GM12878 (cell line): ENCODE measurements around the gene GRK1. TPM values are rescaled to one million over a fixed set of nuclear protein-coding genes. Genes with fewer than 3 reads are reported as not detected.

Source experiments
- ATAC-seq: fragments of 200-7000 bp; cut with Tn5 transposase; 3 replicates; pipeline ENCODE4 v1.9.1; 2020; ENCODE audit warnings: mild to moderate bottlenecking, moderate library complexity
- BruUV-seq: library from RNA; stranded (reverse); fragments of 400-500 nt; replicated peaks from 2 replicates; lab custom pipeline; 2021; lab: Mats Ljungman, UMichigan
- CTCF ChIA-PET: fragments of 300-600 bp; sonication (Branson Sonifier 250); formaldehyde crosslinking; extraction: SDS; loops from one replicate; lab custom pipeline; 2021; ENCODE audit warnings: inconsistent platforms; lab: Yijun Ruan, JAX
- POLR2A ChIA-PET: fragments of 350-600 bp; formaldehyde crosslinking; extraction: SDS; loops from one replicate; lab custom pipeline; 2021; ENCODE audit warnings: inconsistent platforms; lab: Charles Lee
- RAD21 ChIA-PET: fragments of 300-600 bp; sonication (Branson Sonifier 250); formaldehyde crosslinking; loops from one replicate; lab custom pipeline; 2023; ENCODE audit warnings: antibody characterized with exemption; ENCODE audit not compliant: unreplicated experiment; lab: Charles Lee
- SMC1A ChIA-PET: fragments of 300-600 bp; sonication (Branson Sonifier 250); formaldehyde crosslinking; loops from one replicate; lab custom pipeline; 2023; ENCODE audit not compliant: unreplicated experiment, uncharacterized antibody; lab: Charles Lee
- DNase-seq: peaks from one replicate; pipeline ENCODE4 v3.0.0-alpha.2; 2011; ENCODE audit warnings: low read depth, low spot score
- FAIRE-seq: peaks from 3 replicates; lab custom pipeline; 2011; peaks lifted over from hg19 to GRCh38; lab: Jason Lieb, UNC
- H2AFZ ChIP-seq: 2 replicates; pipeline ENCODE4 v1.6.0; 2011; ENCODE audit warnings: low read depth, low read length, control low read depth; ENCODE audit not compliant: control insufficient read depth
- H3K27ac ChIP-seq: 2 replicates; pipeline ENCODE4 v1.5.1; 2011; ENCODE audit warnings: control low read depth; ENCODE audit not compliant: control insufficient read depth, insufficient read depth
- H3K27me3 ChIP-seq, 2 experiments: replicated peaks in 1 of 2; 2 replicates each; pipeline versions ENCODE4 v1.6.0 to v1.6.1; 2011; ENCODE audit warnings: low read length in 1 of 2; ENCODE audit not compliant: control insufficient read depth in 2 of 2, insufficient read depth in 2 of 2
- H3K36me3 ChIP-seq, 2 experiments: 2 replicates each; pipeline ENCODE4 v1.5.1; 2011; ENCODE audit warnings: low read length in 1 of 2; ENCODE audit not compliant: control insufficient read depth in 2 of 2, insufficient read depth in 2 of 2
- H3K4me1 ChIP-seq: 2 replicates; pipeline ENCODE4 v1.6.1; 2011; ENCODE audit warnings: mild to moderate bottlenecking, low read length, moderate library complexity, mixed read lengths; ENCODE audit not compliant: control insufficient read depth, insufficient read depth
- H3K4me2 ChIP-seq: 2 replicates; pipeline ENCODE4 v1.6.0; 2011; ENCODE audit warnings: control low read depth; ENCODE audit not compliant: control insufficient read depth, insufficient read depth
- H3K4me3 ChIP-seq: fragments of 200-600 bp; sonication (generic); 2 replicates; pipeline ENCODE4 v1.5.1; 2016
- H3K79me2 ChIP-seq: 2 replicates; pipeline ENCODE4 v1.6.0; 2011; ENCODE audit warnings: low read length; ENCODE audit not compliant: control insufficient read depth, insufficient read depth
- H3K9ac ChIP-seq: 2 replicates; pipeline ENCODE4 v1.8.0; 2011; ENCODE audit warnings: low read length, control low read depth, mixed read lengths; ENCODE audit not compliant: control insufficient read depth, insufficient read depth
- H3K9me3 ChIP-seq: replicated peaks from 3 replicates; pipeline ENCODE4 v1.5.1; 2011; ENCODE audit warnings: mild to moderate bottlenecking, low read length; ENCODE audit not compliant: control insufficient read depth, insufficient read depth
- H4K20me1 ChIP-seq: 2 replicates; pipeline ENCODE4 v1.6.0; 2011; ENCODE audit not compliant: control insufficient read depth, insufficient read depth
- ASH2L ChIP-seq: fragments of 300-600, 200-600 bp; sonication (generic); IDR thresholded peaks from 2 replicates; pipeline ENCODE4 v1.6.1; 2017; ENCODE audit warnings: low read depth, mild to moderate bottlenecking, borderline replicate concordance
- ATF7 ChIP-seq: fragments of 450-650 bp; IDR thresholded peaks from 2 replicates; pipeline ENCODE4 v1.6.1; 2016; ENCODE audit warnings: low read depth, mild to moderate bottlenecking
- CBFB ChIP-seq: IDR thresholded peaks from 2 replicates; pipeline ENCODE4 v1.6.1; 2016; ENCODE audit warnings: antibody characterized with exemption, low read depth
- CHD4 ChIP-seq: fragments of 200-600 bp; sonication (generic); IDR thresholded peaks from 2 replicates; pipeline ENCODE4 v1.6.1; 2016; ENCODE audit warnings: mild to moderate bottlenecking
- EZH2 ChIP-seq: IDR thresholded peaks from 2 replicates; pipeline ENCODE4 v1.6.1; 2012; ENCODE audit warnings: low read depth, mild to moderate bottlenecking, control low read depth, inconsistent platforms, low read length, borderline replicate concordance; ENCODE audit not compliant: control insufficient read depth
- FOS ChIP-seq: IDR thresholded peaks from 3 replicates; pipeline ENCODE4 v1.6.1; 2011; ENCODE audit warnings: borderline replicate concordance; ENCODE audit not compliant: insufficient read length; ENCODE audit errors: extremely low read depth
- IKZF1 ChIP-seq: fragments of 450-650 bp; conservative IDR thresholded peaks from 2 replicates; pipeline ENCODE4 v1.6.1; 2017; ENCODE audit warnings: antibody characterized with exemption, mild to moderate bottlenecking
- SIN3A ChIP-seq: IDR thresholded peaks from 2 replicates; pipeline ENCODE4 v1.6.1; 2012; ENCODE audit warnings: low read depth, low read length, improper control_type of control experiment
- TBL1XR1 ChIP-seq: IDR thresholded peaks from 2 replicates; pipeline ENCODE4 v1.6.1; 2012; ENCODE audit warnings: low read depth, low read length, improper control_type of control experiment
- ZNF217 ChIP-seq: fragments of 450-650 bp; IDR thresholded peaks from 2 replicates; pipeline ENCODE4 v1.6.1; 2017; ENCODE audit warnings: antibody characterized with exemption, mild to moderate bottlenecking
- ZSCAN29 ChIP-seq: fragments of 450-650 bp; IDR thresholded peaks from 2 replicates; pipeline ENCODE4 v1.6.1; 2017; ENCODE audit warnings: mild to moderate bottlenecking, moderate library complexity
- WGBS: methylation state at CpG from one replicate; pipeline ENCODE4 v1.1.6; 2016; ENCODE audit warnings: low lambda C conversion rate; ENCODE audit not compliant: insufficient replicate concordance, insufficient coverage; ENCODE audit errors: missing lambda C conversion rate; 5-methylcytosine and 5-hydroxymethylcytosine counted together
- in situ Hi-C: fragments of 300-500 bp; cut with MboI; formaldehyde crosslinking; loops from 9 replicates; pipeline ENCODE4 v1.14.3; 2018; ENCODE audit warnings: mixed read lengths
- intact Hi-C: fragments of 100-400 bp; cut with micrococcal nuclease; formaldehyde crosslinking; loops from one replicate; pipeline ENCODE4 v1.14.2; 2022; ENCODE audit not compliant: unreplicated experiment
- polyA plus RNA-seq, 11 experiments: library from polyadenylated mRNA; depleted of rRNA in 4 of 11; unstranded in 6 of 11; stranded (reverse) in 5 of 11; fragments of >200 nt; fragmentation: Nextera tagmentation in 4 of 11; fragmentation: Illumina TruSeq in 1 of 11; extraction: Ambion mirVana in 4 of 11; extraction: Trizol in 1 of 11; gene quantifications; 1 replicate in 1 of 11; 2 replicates in 10 of 11; pipeline versions ENCODE4 v1.2.1 to v1.2.3, GENCODE V29; 2011 to 2016; ENCODE audit warnings: inconsistent platforms in 2 of 11, missing spikeins in 2 of 11, low read depth in 1 of 11
- total RNA-seq, 4 experiments: library from RNA; depleted of rRNA in 3 of 4; stranded (reverse); fragments of >200 nt in 3 of 4; fragmentation: Illumina TruSeq in 1 of 4; extraction: Trizol in 1 of 4; gene quantifications; 2 replicates each; pipeline versions ENCODE4 v1.2.1 to v1.2.3, GENCODE V29; 2013 to 2021
- TF ChIP-seq, protein P1 (sequence below): fragments of 450-650 bp; formaldehyde crosslinking; IDR thresholded peaks from 2 replicates; pipeline ENCODE4 v1.5.0; 2022; ENCODE audit warnings: mild to moderate bottlenecking, missing genetic modification characterization

GRK1 gene
- total and polyA plus RNA-seq, 10 of the 15 experiments (the other 5 are each of a cell fraction or from before 2014, with no cell fraction given), result under 0.01 to 0.04 TPM; not detected in 8

- ChIA-PET CTCF (no interaction called here), RAD21 (no interaction called here), POLR2A (no interaction called here), SMC1A (no interaction called here)
- Histone ChIP-seq H3K79me2 (no peaks in the 10 kb centered on the region), H3K4me2 (no peak overlapping the region), H3K27me3 (peaks cover under 1 to 5% of the 10 kb centered on the region in 2 experiments; a peak in 3 of 4 replicates), H3K4me3 (no peak overlapping the region), H3K36me3 (no peaks in the 10 kb centered on the region), H3K27ac (no peak overlapping the region), H3K9ac (no peak overlapping the region), H3K4me1 (peaks cover 4% of the 10 kb centered on the region), H2AFZ (no peak overlapping the region), H3K9me3 (no peaks in the 10 kb centered on the region; the same call in 2 of the 3 replicates), H4K20me1 (no peaks in the 10 kb centered on the region)
- FAIRE-seq (no peak), ATAC-seq (no peak), DNase-seq (no peak)
- no TSS peak for BruUV-seq
- in situ Hi-C loops, result no loop called here
- 58% methylated on average over 7 of the region's 7 CpGs for WGBS
- TF ChIP-seq ASH2L (no peak), ATF7 (no peak), CHD4 (no peak), FOS (no peak)
- intact Hi-C loops, result no loop called here
These were observed 87.2 kb downstream of the GRK1 start for GRCh38 chr13:113754242-113754641.

GRCh38 chr13:113754691-113755090 is 87.7 kb downstream of the GRK1 start:
- SMC1A ChIA-PET, result no interaction called here
- Histone ChIP-seq H3K4me1 (peaks cover 4% of the 10 kb centered on the region), H3K9ac (no peak overlapping the region), H3K79me2 (no peaks in the 10 kb centered on the region), H3K4me3 (no peak overlapping the region), H3K9me3 (no peaks in the 10 kb centered on the region; the same call in 2 of the 3 replicates), H3K4me2 (no peak overlapping the region), H3K36me3 (no peaks in the 10 kb centered on the region), H3K27me3 (peaks cover 4 to 9% of the 10 kb centered on the region in 2 experiments), H2AFZ (no peak overlapping the region), H4K20me1 (no peaks in the 10 kb centered on the region), H3K27ac (no peak overlapping the region)
- intact Hi-C loops (no loop called here), in situ Hi-C loops (no loop called here)
- no peak for FAIRE-seq
- TF ChIP-seq EZH2, result no peak
- TF ChIP-seq CBFB, result no peak
- TF ChIP-seq SIN3A, result no peak
- TF ChIP-seq ZNF217, result no peak
- no peak for TF ChIP-seq TBL1XR1
- no peak for TF ChIP-seq ZSCAN29
- TF ChIP-seq IKZF1, result no peak
- TF ChIP-seq, protein P1, sequence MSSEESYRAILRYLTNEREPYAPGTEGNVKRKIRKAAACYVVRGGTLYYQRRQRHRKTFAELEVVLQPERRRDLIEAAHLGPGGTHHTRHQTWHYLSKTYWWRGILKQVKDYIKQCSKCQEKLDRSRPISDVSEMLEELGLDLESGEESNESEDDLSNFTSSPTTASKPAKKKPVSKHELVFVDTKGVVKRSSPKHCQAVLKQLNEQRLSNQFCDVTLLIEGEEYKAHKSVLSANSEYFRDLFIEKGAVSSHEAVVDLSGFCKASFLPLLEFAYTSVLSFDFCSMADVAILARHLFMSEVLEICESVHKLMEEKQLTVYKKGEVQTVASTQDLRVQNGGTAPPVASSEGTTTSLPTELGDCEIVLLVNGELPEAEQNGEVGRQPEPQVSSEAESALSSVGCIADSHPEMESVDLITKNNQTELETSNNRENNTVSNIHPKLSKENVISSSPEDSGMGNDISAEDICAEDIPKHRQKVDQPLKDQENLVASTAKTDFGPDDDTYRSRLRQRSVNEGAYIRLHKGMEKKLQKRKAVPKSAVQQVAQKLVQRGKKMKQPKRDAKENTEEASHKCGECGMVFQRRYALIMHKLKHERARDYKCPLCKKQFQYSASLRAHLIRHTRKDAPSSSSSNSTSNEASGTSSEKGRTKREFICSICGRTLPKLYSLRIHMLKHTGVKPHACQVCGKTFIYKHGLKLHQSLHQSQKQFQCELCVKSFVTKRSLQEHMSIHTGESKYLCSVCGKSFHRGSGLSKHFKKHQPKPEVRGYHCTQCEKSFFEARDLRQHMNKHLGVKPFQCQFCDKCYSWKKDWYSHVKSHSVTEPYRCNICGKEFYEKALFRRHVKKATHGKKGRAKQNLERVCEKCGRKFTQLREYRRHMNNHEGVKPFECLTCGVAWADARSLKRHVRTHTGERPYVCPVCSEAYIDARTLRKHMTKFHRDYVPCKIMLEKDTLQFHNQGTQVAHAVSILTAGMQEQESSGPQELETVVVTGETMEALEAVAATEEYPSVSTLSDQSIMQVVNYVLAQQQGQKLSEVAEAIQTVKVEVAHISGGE (CRISPR knock-in tag), result no peak
- RAD21 ChIA-PET, result no interaction called here
- no peak for ATAC-seq
- WGBS, result 72% methylated on average over 15 of the region's 15 CpGs
- BruUV-seq, result no TSS peak
- CTCF ChIA-PET, result no interaction called here
- no peak for DNase-seq
- POLR2A ChIA-PET, result no interaction called here
